Large intestine (tissue), 3 donors: ENCODE data around the gene KRTAP4-5. TPM values are rescaled to one million over a fixed set of nuclear protein-coding genes. Genes with fewer than 3 reads are reported as not detected.
"Not testable (repeated sequence)": the region's sequence is repeated elsewhere in the genome, so short reads cannot be mapped to it uniquely, and the experiment has no call there.

ENCODE experiments used
- DNase-seq, 2 donors: peaks; one replicate each; pipeline versions ENCODE4 v3.0.0 to v3.0.0-alpha.2; 2013
- H3K27ac ChIP-seq: one replicate; pipeline ENCODE4 v1.5.1; 2013; ENCODE audit warnings: low read length
- H3K27me3 ChIP-seq: 2 replicates; pipeline ENCODE4 v1.6.1; 2013; ENCODE audit warnings: low read length; ENCODE audit not compliant: control insufficient read depth, insufficient read depth
- H3K36me3 ChIP-seq: 2 replicates; pipeline ENCODE4 v1.6.1; 2013; ENCODE audit warnings: low read length; ENCODE audit not compliant: control insufficient read depth, insufficient read depth
- H3K4me1 ChIP-seq: one replicate; pipeline ENCODE4 v1.6.1; 2013; ENCODE audit warnings: low read length; ENCODE audit not compliant: control insufficient read depth, insufficient read depth
- H3K4me3 ChIP-seq: one replicate; pipeline ENCODE4 v1.5.1; 2013; ENCODE audit warnings: low read length
- H3K9me3 ChIP-seq: one replicate; pipeline ENCODE4 v1.6.1; 2013; ENCODE audit warnings: mild to moderate bottlenecking, low read depth, low read length, moderate library complexity; ENCODE audit not compliant: control insufficient read depth
- WGBS: methylation state at CpG from one replicate; pipeline ENCODE4 v1.1.5; 2013; ENCODE audit warnings: low lambda C conversion rate; ENCODE audit not compliant: insufficient coverage; 5-methylcytosine and 5-hydroxymethylcytosine counted together
- polyA plus RNA-seq: library from polyadenylated mRNA; unstranded; fragments of 120-200 nt; gene quantifications from one replicate; pipeline ENCODE4 v1.2.1, GENCODE V29; 2013

KRTAP4-5 gene
- polyA plus RNA-seq, 1 donor, result not detected

DNA sequence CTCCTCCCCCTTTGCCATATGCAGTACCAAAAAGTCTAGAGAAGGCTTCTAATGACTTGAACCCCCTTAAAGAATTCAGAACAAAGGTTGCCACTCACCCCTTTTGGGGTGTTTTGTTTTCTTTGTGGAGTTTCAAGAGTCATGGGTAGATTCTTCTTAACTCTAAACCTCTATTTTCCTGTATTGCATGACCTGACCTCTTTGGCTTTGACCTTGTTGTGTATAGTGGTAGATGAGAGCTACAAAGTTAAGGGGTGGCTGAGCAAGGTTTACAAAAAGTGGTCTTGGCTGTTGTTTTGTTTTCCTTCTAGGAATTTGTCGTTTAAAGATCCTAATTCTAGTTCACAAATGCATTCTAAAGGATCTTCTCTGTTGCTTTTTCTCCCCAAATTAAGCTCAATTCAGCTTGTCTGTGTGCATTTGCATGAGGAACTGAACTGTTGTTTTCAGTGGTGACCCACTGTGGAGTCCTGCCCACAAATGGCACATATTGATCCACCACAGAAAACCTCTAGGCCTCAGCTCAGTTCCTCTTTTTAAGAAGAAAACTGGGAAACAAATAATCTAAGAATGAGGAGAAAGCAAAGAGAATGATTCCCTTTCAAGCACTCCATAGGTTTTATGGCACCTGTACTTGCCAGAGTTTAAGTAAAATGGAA lies 40.8 kb downstream of the KRTAP4-5 start:
- not testable (repeated sequence) for H3K4me1 ChIP-seq, H3K36me3 ChIP-seq, H3K4me3 ChIP-seq, DNase-seq, H3K9me3 ChIP-seq, H3K27ac ChIP-seq, H3K27me3 ChIP-seq
- WGBS, result 80% methylated on average over 1 of the region's 1 CpG

- Histone ChIP-seq H3K27ac (no peak overlapping the region), H3K27me3 (peaks cover 4% of the 10 kb centered on the region), H3K4me1 (no peaks in the 10 kb centered on the region), H3K9me3 (no peaks in the 10 kb centered on the region), H3K4me3 (no peak overlapping the region), H3K36me3 (no peaks in the 10 kb centered on the region)
- no CpG with 5 or more reads among the region's 1 CpG for WGBS
- DNase-seq, result no peak
Measured at GRCh38 chr17:41107941-41108450, 41.6 kb downstream of the KRTAP4-5 start.

GRCh38 chr17:41105347-41105746 lies 44.3 kb downstream of the KRTAP4-5 start, which contains the start of gene KRTAP4-9:
KRTAP4-9 (plus strand) TSS chr17:41105389; CDS start chr17:41105389, 0 bp downstream.
- H3K36me3 ChIP-seq, H3K27ac ChIP-seq, DNase-seq, H3K4me3 ChIP-seq, H3K27me3 ChIP-seq, H3K4me1 ChIP-seq, H3K9me3 ChIP-seq: not testable (repeated sequence)
- WGBS, result no CpG with 5 or more reads among the region's 10 CpGs

- not testable (repeated sequence) for H3K27ac ChIP-seq, H3K36me3 ChIP-seq, DNase-seq, H3K27me3 ChIP-seq, H3K4me3 ChIP-seq, H3K9me3 ChIP-seq, H3K4me1 ChIP-seq
- WGBS, result no CpG with 5 or more reads among the region's 2 CpGs
Measured at GRCh38 chr17:41104386-41105038, 45.1 kb downstream of the KRTAP4-5 start.

- WGBS, result no CpG with 5 or more reads among the region's 1 CpG
- Histone ChIP-seq H3K27ac (no peak overlapping the region), H3K36me3 (no peaks in the 10 kb centered on the region), H3K4me1 (no peaks in the 10 kb centered on the region), H3K27me3 (peaks cover 4% of the 10 kb centered on the region), H3K4me3 (no peak overlapping the region), H3K9me3 (no peaks in the 10 kb centered on the region)
- no peak for DNase-seq
Measured at GRCh38 chr17:41103896-41104295, 45.7 kb downstream of the KRTAP4-5 start.

GRCh38 chr17:41101586-41102259 lies 47.9 kb downstream of the KRTAP4-5 start, which contains the start of gene KRTAP4-16:
KRTAP4-16 (minus strand) TSS chr17:41102209; CDS start chr17:41102209, 0 bp downstream.
- DNase-seq, result no peak
- no peaks in the 10 kb centered on the region for H3K36me3 ChIP-seq
- no peaks in the 10 kb centered on the region for H3K27me3 ChIP-seq
- H3K4me3 ChIP-seq, result no peak within 1 kb of the TSS
- no CpG with 5 or more reads among the region's 10 CpGs for WGBS
- no peaks in the 10 kb centered on the region for H3K9me3 ChIP-seq
- H3K27ac ChIP-seq, result no peak within 1 kb of the TSS
- H3K4me1 ChIP-seq, result no peaks in the 10 kb centered on the region

DNA sequence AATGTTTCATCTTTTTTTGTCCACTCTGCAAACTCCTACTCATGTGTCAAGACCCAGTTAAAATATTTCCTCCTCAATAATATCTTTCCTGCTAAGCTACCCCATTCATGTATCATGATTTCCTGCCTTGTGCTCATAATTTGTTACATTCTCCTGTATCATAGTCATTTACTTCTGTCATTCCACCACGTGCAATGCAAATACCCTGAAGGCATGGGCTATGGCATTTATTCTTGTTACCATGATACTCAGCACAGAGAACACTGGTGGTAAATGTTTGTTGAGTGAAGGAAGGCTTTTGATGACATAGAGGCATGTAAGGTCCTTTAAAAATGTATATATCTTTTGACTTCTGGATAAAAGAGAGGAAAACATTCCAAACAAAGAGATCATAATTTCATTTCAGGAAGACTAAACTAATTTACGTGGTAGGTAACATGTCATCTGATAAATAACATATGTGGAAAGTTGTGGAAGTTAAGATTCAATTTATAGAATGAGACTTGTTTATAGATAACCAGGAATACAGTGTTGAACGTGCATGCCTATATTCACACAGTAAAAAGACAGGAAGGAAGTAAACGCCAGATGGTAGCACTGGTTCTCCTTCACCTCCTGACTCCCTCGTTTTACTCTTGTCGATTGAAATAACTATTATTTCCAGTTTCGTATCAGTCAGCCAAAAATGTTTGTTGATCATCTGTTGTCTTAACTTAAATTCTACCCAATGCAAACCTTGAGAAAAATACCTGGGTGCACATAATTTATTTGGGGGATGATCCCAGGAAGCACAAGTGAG lies 49.7 kb downstream of the KRTAP4-5 start:
- not testable (repeated sequence) for H3K4me3 ChIP-seq, H3K4me1 ChIP-seq, H3K27me3 ChIP-seq, DNase-seq, H3K9me3 ChIP-seq, H3K36me3 ChIP-seq, H3K27ac ChIP-seq
- WGBS, result no CpG with 5 or more reads among the region's 7 CpGs

Other genes with a start within 250 kb of the KRTAP4-5 start
- gene KRT23, start 212.2 kb downstream of the KRTAP4-5 start, polyA plus RNA-seq, result 0.18 TPM
- gene KRT39, start 182.9 kb downstream of the KRTAP4-5 start, polyA plus RNA-seq, result not detected
- 0.07 TPM for gene KRT40, start 165.5 kb downstream of the KRTAP4-5 start, polyA plus RNA-seq
- not detected for gene KRTAP3-3, start 155.7 kb downstream of the KRTAP4-5 start, polyA plus RNA-seq
- gene KRTAP3-2, start 149.9 kb downstream of the KRTAP4-5 start, polyA plus RNA-seq, result not detected
- not detected for gene KRTAP3-1, start 140.7 kb downstream of the KRTAP4-5 start, polyA plus RNA-seq
- gene KRTAP1-5, start 122.6 kb downstream of the KRTAP4-5 start, polyA plus RNA-seq, result not detected
- not detected for gene KRTAP1-4, start 119.6 kb downstream of the KRTAP4-5 start, polyA plus RNA-seq
- not detected for gene KRTAP1-3, start 115.0 kb downstream of the KRTAP4-5 start, polyA plus RNA-seq
- gene KRTAP1-1, start 108.4 kb downstream of the KRTAP4-5 start, polyA plus RNA-seq, result not detected
- gene KRTAP2-1, start 102.5 kb downstream of the KRTAP4-5 start, polyA plus RNA-seq, result not detected
- gene KRTAP2-2, start 94.6 kb downstream of the KRTAP4-5 start, polyA plus RNA-seq, result not detected
- gene KRTAP2-3, start 89.7 kb downstream of the KRTAP4-5 start, polyA plus RNA-seq, result not detected
- gene KRTAP2-4, start 83.9 kb downstream of the KRTAP4-5 start, polyA plus RNA-seq, result not detected
- gene KRTAP4-7, start 65.7 kb downstream of the KRTAP4-5 start, polyA plus RNA-seq, result not detected
- gene KRTAP4-8, start 51.7 kb downstream of the KRTAP4-5 start, polyA plus RNA-seq, result not detected
- gene KRTAP4-16, start 47.6 kb downstream of the KRTAP4-5 start, polyA plus RNA-seq, result not detected
- gene KRTAP4-9, start 44.4 kb downstream of the KRTAP4-5 start, polyA plus RNA-seq, result not detected
- gene KRTAP4-11, start 31.5 kb downstream of the KRTAP4-5 start, polyA plus RNA-seq, result not detected
- gene KRTAP4-12, start 25.6 kb downstream of the KRTAP4-5 start, polyA plus RNA-seq, result not detected
- gene KRTAP4-6, start 9.3 kb downstream of the KRTAP4-5 start, polyA plus RNA-seq, result not detected
- gene KRTAP4-4, start 10.9 kb upstream of the KRTAP4-5 start, polyA plus RNA-seq, result not detected
- not detected for gene KRTAP4-3, start 18.4 kb upstream of the KRTAP4-5 start, polyA plus RNA-seq
- gene KRTAP4-2, start 28.4 kb upstream of the KRTAP4-5 start, polyA plus RNA-seq, result not detected
- gene KRTAP4-1, start 35.1 kb upstream of the KRTAP4-5 start, polyA plus RNA-seq, result not detected
- gene KRTAP9-1, start 40.1 kb upstream of the KRTAP4-5 start, polyA plus RNA-seq, result not detected
- not detected for gene KRTAP9-2, start 76.8 kb upstream of the KRTAP4-5 start, polyA plus RNA-seq
- not detected for gene KRTAP9-3, start 82.6 kb upstream of the KRTAP4-5 start, polyA plus RNA-seq
- not detected for gene KRTAP9-8, start 88.2 kb upstream of the KRTAP4-5 start, polyA plus RNA-seq
- not detected for gene KRTAP9-4, start 99.9 kb upstream of the KRTAP4-5 start, polyA plus RNA-seq
- not detected for gene KRTAP9-9, start 105.6 kb upstream of the KRTAP4-5 start, polyA plus RNA-seq
- not detected for gene KRTAP9-6, start 115.6 kb upstream of the KRTAP4-5 start, polyA plus RNA-seq
- gene KRTAP9-7, start 125.9 kb upstream of the KRTAP4-5 start, polyA plus RNA-seq, result not detected
- not detected for gene KRTAP29-1, start 153.0 kb upstream of the KRTAP4-5 start, polyA plus RNA-seq
- not detected for gene KRTAP16-1, start 159.5 kb upstream of the KRTAP4-5 start, polyA plus RNA-seq
- gene KRTAP17-1, start 165.9 kb upstream of the KRTAP4-5 start, polyA plus RNA-seq, result 0.07 TPM
- gene KRT33A, start 201.0 kb upstream of the KRTAP4-5 start, polyA plus RNA-seq, result not detected
- gene KRT33B, start 220.0 kb upstream of the KRTAP4-5 start, polyA plus RNA-seq, result not detected
- gene KRT34, start 232.5 kb upstream of the KRTAP4-5 start, polyA plus RNA-seq, result not detected
- not detected for gene KRT31, start 247.8 kb upstream of the KRTAP4-5 start, polyA plus RNA-seq